ENCODE data around the gene FBN2.

Gene FBN2

DNA sequence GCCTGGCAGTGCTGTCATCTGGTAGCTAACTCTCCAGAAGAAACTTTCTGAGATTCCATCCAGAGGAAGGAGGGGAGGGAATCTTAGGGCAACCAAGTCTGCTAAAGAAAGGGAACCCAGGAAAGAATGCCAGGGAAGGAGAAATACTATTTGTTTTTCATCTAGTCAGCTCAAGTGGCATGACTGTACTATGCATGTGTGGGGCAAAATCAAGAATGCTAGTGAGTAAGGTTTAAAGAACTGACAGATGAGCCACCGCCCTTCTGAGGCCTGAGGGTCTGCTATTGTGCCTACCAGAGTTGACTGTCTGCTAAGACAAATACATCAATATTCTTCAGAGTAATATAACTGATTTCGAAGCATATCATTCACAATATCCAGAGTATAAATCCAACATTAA is 250.3 kb downstream of the FBN2 start:
- no peak for DNase-seq

DNA sequence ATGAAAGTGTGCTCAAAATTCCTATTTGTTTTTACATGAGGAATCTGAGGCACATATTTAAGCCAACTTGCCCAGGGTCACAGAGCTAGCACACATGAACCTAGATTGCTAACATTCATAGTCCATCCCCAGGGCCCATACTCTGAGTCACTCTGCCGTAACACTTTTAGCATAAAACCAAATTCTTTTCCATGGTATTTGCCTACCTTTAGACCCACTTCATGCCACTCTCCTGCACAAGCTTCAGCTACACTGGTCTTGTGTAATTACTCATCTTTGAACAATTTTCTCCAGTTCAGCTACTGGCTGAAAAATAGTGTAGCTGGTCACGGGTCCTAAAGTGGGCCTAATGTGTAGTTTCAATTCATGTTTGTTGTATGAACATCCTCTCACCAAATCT is 253.8 kb downstream of the FBN2 start:
- no peak for DNase-seq

DNA sequence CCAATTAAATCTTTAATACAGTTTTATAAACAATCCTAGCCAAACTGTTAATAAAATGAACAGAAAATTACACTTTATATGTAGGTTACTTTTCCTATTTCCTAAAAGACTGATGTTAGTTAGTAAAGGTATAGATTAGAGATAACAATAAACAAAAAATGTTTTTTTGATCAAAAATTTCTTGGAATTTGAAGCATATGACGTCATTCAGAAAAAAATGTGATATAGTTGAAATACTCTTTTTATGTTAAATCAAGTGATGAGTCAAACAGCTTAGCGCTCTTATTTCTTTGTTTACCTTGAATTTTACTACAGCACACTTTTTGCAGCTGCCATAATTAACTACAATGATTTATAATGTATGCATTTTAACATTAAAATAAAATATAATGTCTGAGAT is 258.7 kb downstream of the FBN2 start:
- DNase-seq: no peak

DNA sequence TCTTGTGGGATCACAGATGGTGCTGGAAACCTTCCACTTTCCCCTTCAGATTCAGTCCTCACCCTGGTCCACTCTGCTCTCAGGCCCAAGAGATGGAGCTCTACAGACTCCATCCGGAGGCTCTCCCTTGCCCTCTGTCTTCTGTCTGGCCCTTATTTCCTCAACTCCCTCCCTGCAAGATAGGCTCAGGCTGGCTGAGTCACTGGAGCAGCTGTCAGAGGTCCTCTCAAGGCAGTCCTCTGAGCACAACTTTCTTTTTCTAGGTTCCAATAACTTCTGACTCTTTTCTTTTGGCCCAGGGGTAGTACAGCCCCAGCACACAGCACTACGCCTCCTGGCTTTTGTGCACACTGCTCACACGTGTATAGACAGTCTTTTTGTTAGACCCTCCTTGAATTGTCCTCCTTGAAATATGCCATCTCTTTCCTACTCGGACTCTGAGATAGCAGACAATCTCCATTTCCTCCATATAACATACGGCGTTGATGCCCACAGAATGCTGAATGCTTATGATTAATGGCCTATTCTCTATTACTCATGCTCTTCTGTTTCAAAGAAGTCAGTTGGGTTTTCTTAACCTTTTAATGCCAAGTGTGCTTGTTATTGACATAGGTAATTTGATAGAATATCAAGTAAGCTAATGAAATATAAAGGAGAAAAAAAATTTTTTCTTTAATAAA is 261.4 kb downstream of the FBN2 start:
- DNase-seq: no peak

GRCh38 chr5:128274441-128274840 is 263.6 kb downstream of the FBN2 start:
- no peak for DNase-seq

- no peak for DNase-seq
Measured at GRCh38 chr5:128273736-128274135, 264.3 kb downstream of the FBN2 start.

DNA sequence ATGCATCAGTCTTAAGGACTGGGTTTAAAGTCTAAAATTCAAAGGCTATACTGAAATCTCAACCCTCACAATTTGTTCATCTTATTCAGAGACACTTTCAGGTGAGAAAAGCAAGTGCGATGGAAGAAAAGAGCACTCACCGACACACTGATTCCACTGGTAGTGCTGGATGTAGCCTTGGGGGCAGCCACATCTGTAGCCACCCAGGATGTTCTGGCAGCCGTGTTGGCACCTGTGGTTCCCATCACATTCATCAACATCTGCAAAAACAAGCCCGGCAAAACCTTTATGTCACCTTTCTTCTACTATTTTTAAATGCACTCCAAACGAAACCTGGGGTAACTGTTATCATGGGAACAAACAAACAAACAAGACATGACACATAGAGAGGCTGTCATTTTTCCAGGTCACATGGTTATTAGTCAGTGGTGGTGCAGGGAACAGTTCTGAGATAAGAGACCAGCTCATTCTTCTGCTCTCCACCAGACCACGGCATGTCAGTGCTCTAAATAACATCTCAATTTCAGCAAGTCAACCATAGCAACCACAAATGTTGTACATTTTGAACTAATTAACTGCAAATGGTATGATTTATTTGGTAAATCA is 266.1 kb downstream of the FBN2 start:
- DNase-seq: no peak

- no peak for DNase-seq
Measured at GRCh38 chr5:128271071-128271470, 267.0 kb downstream of the FBN2 start.

DNA sequence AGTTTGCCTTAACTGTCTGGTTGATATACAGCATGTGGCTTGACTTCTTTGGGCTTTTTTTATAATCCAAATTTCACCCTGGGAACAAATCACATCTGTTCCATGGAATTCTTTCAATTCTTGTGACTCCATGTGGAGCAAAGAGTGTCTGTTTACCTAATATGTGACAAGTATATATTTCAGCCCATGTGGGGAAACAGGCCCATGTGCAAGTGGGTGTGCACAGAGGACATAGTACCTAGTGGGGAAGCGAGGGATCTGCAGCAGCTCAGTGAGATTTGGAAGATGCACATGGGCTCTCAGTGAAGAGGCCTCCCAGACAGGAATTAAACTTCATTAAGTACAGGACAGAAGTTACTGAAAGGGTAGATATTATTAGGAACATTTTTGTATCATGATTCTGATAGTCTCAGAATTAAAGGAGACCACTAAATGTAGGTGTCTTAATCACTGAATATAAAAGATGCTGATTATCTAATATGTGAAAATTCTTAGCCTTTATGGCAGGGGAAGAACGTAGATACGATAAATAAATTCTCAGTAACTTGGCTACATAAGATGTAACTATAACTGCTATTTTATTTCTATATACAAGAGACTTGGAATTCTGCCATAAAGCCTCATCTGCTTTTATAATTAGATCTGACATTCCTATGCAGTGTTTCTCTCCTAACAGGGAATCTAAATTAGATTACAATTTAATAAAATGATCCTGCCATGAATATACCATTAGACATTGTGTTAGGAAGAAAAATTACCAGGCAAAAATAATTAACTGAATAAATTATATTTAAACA is 273.3 kb downstream of the FBN2 start:
- DNase-seq: no peak

DNA sequence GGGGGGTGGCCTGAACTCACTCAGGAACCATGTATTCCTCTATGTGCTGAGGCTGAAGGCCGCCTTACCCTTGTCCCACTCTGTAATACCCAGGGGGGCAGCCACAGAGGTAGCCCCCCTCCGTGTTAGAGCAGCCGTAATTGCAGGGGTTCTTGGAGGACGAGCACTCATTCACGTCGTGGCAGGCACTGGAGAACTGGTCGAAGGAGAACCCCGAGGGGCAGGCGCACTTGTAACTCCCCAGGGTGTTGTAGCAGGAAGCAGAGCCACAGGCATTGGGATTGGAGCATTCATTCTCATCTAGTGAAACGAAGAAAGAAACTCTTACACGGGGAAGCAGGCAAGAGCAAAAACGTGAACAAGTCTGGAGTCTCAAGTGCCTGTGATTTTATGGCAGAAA is 274.7 kb downstream of the FBN2 start:
- no peak for DNase-seq

- no peak for DNase-seq
Measured at GRCh38 chr5:128262911-128263310, 275.1 kb downstream of the FBN2 start.

DNA sequence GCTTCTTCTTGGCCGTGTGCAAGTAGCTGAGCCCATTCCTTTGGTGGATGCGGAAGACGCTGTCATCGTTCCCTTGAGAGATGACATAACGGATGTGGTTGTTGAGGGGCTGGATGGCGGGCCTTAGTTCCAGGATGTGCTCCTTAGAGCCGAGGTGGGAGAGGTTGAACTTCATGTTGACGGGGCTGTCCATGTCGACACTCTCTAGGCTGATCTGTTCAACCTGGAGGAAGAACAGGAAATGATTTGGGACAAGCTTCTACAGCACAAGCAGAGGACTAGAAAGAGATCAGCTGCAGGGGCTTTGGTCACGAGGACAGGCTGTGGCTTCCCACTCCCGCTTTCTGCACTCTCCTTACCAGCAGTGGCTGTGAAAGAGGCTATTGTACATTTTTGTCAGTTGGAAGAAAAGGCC is 278.4 kb downstream of the FBN2 start:
- DNase-seq: no peak

- no peak for DNase-seq
Measured at GRCh38 chr5:128258372-128258771, 279.7 kb downstream of the FBN2 start.

GRCh38 chr5:128257076-128257475 is 281.0 kb downstream of the FBN2 start:
- no peak for DNase-seq

GRCh38 chr5:128254789-128255188 is 283.3 kb downstream of the FBN2 start:
- no peak for DNase-seq

DNA sequence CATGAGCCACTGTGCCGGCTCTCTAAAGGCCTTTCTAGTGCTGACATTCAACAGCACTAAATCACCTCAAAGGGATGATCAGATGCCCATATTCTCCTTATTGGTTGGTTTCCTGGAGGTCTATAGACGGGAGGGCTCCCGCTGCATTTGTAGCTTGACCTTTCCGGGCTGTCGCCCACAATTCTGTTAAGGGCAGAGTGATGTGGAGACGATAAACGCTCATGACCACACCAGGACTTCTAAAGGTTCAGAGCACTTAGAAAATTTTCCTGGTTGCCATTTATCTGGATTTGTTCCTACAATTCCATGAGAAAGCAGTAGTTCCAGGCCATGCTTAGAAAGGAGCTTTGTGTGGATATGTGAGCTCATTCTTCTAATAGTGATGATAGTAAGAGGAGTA is 284.2 kb downstream of the FBN2 start:
- no peak for DNase-seq

GRCh38 chr5:128253161-128253560 is 284.9 kb downstream of the FBN2 start:
- no peak for DNase-seq

DNA sequence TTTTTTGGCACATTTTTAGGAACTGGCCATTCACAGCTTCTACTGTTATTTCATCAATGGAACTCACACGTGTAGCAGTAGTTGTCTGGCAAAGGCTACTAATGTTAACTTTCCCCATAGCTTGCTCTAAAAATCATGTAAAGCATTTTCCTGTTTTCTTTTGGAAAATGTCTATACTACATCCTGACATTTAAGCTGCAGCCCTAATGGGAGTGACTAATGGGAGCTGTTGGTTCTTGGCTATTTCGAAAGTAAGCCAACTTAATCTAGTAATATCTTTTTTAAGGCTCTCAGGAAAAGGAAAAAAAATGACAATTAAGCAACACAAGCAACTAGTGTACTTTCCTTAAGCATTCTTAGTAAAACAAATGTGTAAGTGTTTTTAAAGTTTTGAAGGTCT is 285.3 kb downstream of the FBN2 start:
- no peak for DNase-seq

- DNase-seq: no peak
Measured at GRCh38 chr5:128252196-128252595, 285.8 kb downstream of the FBN2 start.

- DNase-seq: no peak
Measured at GRCh38 chr5:128245974-128246373, 292.1 kb downstream of the FBN2 start.

DNA sequence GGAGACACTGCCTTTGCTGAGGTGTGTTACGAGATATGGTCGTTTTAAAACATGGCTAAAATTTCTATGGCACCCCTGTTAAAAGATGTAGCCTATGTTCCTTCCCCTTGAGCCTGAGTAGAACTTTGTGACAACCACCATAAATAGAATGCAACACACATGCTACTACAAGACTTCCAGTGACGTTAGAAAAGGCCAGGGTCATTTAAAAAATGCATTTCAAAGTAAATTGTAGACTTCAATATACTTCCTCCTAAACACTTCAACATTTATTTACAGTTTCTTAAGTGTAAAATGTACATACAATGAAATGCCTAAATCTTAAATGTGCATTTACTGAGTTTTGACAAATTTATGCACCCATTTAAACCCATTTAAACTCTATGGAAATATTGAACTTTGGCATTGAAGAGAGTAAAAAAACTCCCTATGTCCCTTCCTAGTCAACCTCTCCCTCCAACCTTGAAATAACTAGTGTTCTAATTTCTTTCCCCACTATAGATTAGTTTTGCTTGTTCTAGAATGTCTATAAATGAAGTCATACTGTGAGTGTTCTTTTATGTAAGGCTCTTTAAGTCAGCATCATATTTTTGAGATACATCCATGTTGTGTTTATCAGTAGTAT is 294.0 kb downstream of the FBN2 start:
- no peak for DNase-seq

DNA sequence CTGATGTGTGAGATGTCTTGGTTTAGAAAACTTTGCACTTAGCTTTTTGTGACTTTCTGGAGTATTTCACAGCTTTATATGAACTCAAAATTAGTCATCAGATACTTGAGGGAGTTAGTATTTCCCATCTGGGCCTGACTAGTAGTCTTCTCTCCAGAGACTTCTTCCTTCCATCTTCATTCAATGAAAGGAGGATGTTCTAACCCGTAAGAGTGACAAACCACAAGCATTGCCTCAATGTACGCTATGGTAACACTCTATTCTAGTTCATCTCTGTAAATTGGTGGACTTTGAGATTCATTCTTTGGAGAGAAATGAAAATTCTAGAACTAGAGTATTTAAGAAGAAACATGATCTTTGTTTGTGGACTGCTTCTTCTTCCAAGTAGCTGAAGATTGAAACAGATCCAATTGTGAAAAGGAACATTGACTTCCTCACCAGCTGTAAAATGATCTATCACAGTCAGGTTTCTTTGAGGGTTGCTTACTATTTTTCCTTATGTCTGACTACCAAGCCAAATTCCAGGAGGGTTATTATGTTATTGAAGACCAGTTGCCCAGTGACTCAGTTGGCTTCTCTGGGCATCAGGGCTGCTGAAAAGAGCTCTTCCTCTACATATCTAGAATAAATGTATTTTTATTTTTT is 296.9 kb downstream of the FBN2 start:
- DNase-seq: no peak

- no peak for DNase-seq
Measured at GRCh38 chr5:128237546-128237945, 300.5 kb downstream of the FBN2 start.
